ENCODE data around the gene SPATA9.

Gene SPATA9

DNA sequence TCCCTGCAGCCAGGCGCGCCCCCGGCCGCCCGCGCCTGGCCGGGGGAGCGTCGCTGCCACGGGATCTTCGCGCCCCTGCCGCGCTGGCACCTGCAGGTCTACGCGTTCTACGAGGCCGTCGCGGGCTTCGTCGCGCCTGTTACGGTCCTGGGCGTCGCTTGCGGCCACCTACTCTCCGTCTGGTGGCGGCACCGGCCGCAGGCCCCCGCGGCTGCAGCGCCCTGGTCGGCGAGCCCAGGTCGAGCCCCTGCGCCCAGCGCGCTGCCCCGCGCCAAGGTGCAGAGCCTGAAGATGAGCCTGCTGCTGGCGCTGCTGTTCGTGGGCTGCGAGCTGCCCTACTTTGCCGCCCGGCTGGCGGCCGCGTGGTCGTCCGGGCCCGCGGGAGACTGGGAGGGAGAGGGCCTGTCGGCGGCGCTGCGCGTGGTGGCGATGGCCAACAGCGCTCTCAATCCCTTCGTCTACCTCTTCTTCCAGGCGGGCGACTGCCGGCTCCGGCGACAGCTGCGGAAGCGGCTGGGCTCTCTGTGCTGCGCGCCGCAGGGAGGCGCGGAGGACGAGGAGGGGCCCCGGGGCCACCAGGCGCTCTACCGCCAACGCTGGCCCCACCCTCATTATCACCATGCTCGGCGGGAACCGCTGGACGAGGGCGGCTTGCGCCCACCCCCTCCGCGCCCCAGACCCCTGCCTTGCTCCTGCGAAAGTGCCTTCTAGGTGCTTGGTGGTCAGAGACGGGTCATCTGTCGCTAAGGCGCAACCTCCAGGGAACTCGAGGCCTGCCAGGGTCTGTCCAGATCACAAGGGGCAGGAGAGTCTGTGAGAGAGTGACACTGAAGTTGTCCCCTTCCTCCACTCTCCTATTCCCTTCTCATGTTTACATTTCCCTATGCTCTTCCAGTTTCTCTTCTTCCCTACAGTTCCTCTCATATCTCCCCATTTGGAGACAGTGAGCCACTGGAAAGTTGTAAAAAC is 61.6 kb downstream of the SPATA9 start:
- FAIRE-seq (no peak), DNase-seq (ENCODE audit: low spot score) (no peak)

DNA sequence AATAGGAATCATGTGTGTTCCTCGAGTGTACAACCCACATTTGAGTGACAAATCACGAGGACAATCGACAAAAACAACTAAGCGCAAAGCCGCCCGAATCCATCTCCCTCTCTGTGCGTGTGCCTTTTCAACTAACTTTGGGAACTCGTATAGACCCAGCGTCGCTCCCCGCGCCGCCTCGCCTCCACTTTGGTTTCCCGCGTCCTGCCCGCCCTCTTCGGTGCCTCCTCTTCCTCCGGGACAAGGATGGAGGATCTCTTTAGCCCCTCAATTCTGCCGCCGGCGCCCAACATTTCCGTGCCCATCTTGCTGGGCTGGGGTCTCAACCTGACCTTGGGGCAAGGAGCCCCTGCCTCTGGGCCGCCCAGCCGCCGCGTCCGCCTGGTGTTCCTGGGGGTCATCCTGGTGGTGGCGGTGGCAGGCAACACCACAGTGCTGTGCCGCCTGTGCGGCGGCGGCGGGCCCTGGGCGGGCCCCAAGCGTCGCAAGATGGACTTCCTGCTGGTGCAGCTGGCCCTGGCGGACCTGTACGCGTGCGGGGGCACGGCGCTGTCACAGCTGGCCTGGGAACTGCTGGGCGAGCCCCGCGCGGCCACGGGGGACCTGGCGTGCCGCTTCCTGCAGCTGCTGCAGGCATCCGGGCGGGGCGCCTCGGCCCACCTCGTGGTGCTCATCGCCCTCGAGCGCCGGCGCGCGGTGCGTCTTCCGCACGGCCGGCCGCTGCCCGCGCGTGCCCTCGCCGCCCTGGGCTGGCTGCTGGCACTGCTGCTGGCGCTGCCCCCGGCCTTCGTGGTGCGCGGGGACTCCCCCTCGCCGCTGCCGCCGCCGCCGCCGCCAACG is 62.5 kb downstream of the SPATA9 start, which contains the start of gene GPR150:
Gene GPR150 (plus strand): TSS at position 58 of the 840 bp plus-strand sequence. CDS start 189 bp downstream, at position 247.
- FAIRE-seq, result no peak
- no peak for DNase-seq (ENCODE audit: low spot score)

DNA sequence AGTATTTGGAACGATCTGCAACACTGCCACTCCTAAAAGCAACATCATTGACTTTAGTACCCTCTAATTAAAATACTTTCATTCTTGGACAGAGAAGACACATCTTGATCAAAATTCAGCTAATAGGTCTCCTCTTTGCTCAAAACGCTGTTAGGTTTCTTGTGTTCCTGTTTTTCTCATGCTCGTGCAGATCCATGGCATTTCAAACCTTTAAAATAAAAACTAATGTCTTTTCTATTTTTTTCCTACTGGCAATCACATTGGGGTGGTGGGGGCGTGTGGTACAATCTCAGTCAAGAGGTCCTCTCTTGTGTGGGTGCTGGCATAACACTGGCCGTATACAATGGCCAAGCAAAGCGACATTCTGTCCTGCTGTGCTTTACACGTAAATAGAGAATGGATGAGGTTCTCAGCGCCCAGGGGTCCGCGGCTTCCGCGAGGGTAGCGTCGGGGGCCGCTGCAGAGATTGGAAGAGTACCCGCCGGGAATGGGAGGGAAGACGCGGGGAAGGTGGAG is 63.2 kb downstream of the SPATA9 start:
- DNase-seq (ENCODE audit: low spot score), result no peak
- no peak for FAIRE-seq

DNA sequence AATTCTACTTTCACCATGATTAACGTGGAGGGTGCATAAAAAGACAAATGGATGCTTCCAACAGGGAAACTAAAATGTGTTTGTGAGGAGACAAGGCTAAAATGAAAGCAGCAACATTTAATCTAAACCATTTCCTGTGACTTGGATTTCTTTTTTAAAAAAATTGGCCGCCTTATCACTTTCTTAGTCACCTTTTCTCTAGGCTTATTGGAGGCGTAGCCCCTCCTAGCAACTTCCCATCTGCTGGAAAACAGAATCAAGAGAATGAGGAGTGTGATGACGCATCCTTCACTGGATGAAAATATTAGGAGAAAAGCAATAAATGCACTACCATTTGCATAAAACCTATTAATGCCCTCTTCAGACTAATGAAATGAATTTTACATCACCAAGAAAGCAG is 63.7 kb downstream of the SPATA9 start:
- DNase-seq (ENCODE audit: low spot score) (no peak), FAIRE-seq (no peak)

DNA sequence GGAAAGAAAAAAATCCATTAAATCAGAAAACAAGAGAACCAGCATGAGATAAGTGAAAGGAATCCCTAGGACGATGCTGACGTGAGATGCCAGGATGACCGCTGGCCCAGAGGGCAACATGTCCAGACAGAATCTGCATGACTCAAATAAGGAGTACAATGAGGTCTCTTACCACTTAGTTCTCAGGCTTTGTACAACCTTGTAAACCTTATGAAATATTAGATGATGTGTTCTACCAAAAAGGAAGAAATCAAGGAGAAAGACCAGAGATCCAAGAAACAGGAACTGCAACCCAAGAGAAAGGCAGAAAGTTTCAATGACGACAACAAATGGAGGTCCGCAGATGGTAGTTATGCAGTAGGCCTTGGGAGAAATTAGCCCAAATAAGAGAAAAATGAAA is 65.7 kb downstream of the SPATA9 start:
- DNase-seq (ENCODE audit: low spot score) (no peak), FAIRE-seq (no peak)

DNA sequence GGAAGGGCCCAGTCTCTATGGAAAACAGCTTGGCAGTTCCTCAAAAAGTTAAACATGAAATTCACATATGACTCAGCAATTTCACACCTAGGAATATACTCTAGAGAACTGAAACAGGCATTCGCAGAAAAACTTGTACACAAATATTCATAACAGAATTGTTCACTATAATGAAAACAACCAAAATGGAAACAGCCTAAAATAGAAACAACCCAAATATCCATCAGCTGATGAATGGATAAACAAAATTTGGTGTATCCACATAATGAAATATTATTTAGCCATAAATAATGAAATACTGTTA is 67.7 kb downstream of the SPATA9 start:
- FAIRE-seq (no peak), DNase-seq (ENCODE audit: low spot score) (no peak)

DNA sequence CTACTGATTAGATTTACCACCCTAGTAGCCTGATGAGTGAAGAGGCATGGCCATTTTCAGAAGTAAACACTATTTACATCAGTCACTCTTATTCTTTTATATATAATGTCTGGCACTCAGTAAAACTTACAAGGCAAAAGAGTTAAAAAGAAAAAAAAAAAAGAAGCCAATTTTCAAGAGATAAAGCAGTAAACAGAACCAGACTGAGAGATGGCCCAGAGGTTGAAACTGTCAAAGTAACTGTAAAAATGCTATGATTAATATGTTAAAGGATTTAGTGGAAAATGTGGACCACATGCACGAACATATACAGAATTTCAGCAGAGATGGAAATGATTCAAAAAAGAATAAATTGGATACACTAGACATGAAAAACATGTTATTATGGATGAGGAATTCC is 69.3 kb downstream of the SPATA9 start:
- DNase-seq (ENCODE audit: low spot score) (no peak), FAIRE-seq (no peak)

DNA sequence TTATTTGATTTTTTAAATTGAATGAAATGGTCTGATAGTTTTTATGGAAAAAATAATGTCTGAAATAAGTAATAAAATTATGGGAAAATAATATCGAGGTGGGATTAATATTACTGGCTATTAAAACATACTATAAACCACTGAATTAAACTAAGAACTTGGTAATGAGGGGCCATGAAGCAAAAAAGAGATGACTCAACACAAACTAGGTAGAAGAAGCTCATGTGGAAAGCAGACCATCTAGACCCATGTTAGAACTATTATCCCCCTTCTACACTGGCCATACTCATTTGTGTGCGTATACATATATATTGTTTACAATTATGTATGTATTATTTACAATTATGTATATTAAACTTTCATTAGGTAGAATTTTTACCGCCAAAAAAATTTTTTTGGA is 71.4 kb downstream of the SPATA9 start:
- FAIRE-seq (no peak), DNase-seq (ENCODE audit: low spot score) (no peak)

DNA sequence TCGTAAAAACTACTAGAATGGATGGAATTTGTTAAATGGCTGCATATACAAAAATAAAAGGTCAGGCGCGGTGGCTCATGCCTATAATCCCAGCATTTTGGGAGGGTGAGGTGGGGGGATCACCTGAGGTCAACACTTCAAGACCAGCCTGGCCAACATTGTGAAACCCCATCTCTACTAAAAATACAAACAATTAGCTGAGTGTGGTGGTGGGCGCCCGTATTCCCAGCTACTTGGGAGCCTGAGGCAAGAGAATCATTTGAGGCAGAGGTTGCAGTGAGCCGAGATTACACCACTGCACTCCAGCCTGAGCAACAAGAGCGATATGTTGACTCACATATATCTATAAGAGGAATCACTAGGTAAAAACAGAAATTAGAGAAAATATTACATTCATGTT is 72.2 kb downstream of the SPATA9 start:
- DNase-seq (ENCODE audit: low spot score) (no peak), FAIRE-seq (no peak)

DNA sequence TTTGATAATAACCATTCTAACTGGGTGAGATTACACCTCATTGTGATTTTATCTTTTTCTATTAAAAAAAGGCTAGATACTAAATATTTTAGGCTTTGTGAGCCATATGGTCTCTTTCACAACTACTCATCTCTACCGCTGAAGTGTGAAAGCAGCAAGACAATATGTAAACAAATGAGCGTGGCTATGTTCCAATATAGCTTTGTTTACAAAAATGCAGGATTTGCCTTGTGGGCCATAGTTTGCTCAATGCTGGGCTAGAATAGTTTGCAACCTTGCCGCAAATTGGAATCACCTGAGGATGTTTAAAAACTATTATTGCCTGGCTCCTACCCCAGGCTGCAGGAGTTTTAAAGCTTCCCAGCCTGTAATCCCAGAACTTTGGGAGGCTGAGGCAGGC is 73.1 kb downstream of the SPATA9 start:
- DNase-seq (ENCODE audit: low spot score), result no peak
- FAIRE-seq, result no peak
